ENCODE data around the gene APBA1. TPM values are rescaled to one million over a fixed set of nuclear protein-coding genes. Genes with fewer than 3 reads are reported as not detected.

Gene APBA1
- total RNA-seq, 1 experiment from 2014 or later = 0.05 TPM

- H3K4me1 ChIP-seq (ENCODE audit: control insufficient read depth, insufficient read depth, low read length) = no peaks in the 10 kb centered on the region
- no peak overlapping the region for H3K27ac ChIP-seq (ENCODE audit: low read length)
- BruUV-seq (replicated peaks) = no TSS peak
- no peaks in the 10 kb centered on the region for H3K9me3 ChIP-seq (ENCODE audit: control insufficient read depth, insufficient read depth, low read depth, low read length)
- in situ Hi-C loops (cut with HindIII; ENCODE audit: low pct_unique_long_range_greater_than_20kb, low sequenced_read_pairs) (no loop called here), intact Hi-C loops (cut with micrococcal nuclease; ENCODE audit: unreplicated experiment) (no loop called here)
- TF ChIP-seq POLR2AphosphoS5 (IDR thresholded peaks at IDR 0.05; ENCODE audit: low read depth, low read length) (no peak), CTCF (IDR thresholded peaks at IDR 0.05) (no peak), SIN3A (IDR thresholded peaks at IDR 0.05; ENCODE audit: borderline replicate concordance, insufficient read depth, low read depth, low read length) (no peak), TCF7L2 (IDR thresholded peaks at IDR 0.05; ENCODE audit: low read depth, low read length) (no peak), REST (IDR thresholded peaks at IDR 0.05; ENCODE audit: insufficient read depth in 1 of 2, low read depth in 2 of 2, low read length in 1 of 2) (no peak)
- ChIA-PET CTCF (no interaction called here), POLR2A (no interaction called here)
- no peaks in the 10 kb centered on the region for H3K27me3 ChIP-seq (ENCODE audit: control insufficient read depth, insufficient read depth, low read length)
- H3K4me3 ChIP-seq (ENCODE audit: low read depth in 2 of 2, low read length in 2 of 2) = no peak overlapping the region
- H3K36me3 ChIP-seq (ENCODE audit: control insufficient read depth, insufficient read depth, low read length) = no peaks in the 10 kb centered on the region
- DNase-seq (ENCODE audit: low read depth, low spot score) (no peak), ATAC-seq (no peak)
Measured at GRCh38 chr9:69609156-69609555, 63.0 kb downstream of the APBA1 start.

- intact Hi-C loops (cut with micrococcal nuclease; ENCODE audit: unreplicated experiment) = no loop called here
- ATAC-seq = no peak
- TF ChIP-seq REST (IDR thresholded peaks at IDR 0.05; ENCODE audit: insufficient read depth in 1 of 2, low read depth in 2 of 2, low read length in 1 of 2) (no peak), POLR2AphosphoS5 (IDR thresholded peaks at IDR 0.05; ENCODE audit: low read depth, low read length) (no peak), CTCF (IDR thresholded peaks at IDR 0.05) (no peak)
Measured at GRCh38 chr9:69606089-69606488, 66.1 kb downstream of the APBA1 start.

More at GRCh38 chr9:69606089-69606488, 66.1 kb downstream of the APBA1 start:
- DNase-seq (ENCODE audit: low read depth, low spot score) = no peak
- Histone ChIP-seq H3K27ac (ENCODE audit: low read length) (no peak overlapping the region), H3K9me3 (ENCODE audit: control insufficient read depth, insufficient read depth, low read depth, low read length) (no peaks in the 10 kb centered on the region), H3K4me3 (ENCODE audit: low read depth in 2 of 2, low read length in 2 of 2) (no peak overlapping the region), H3K36me3 (ENCODE audit: control insufficient read depth, insufficient read depth, low read length) (no peaks in the 10 kb centered on the region), H3K27me3 (ENCODE audit: control insufficient read depth, insufficient read depth, low read length) (no peaks in the 10 kb centered on the region), H3K4me1 (ENCODE audit: control insufficient read depth, insufficient read depth, low read length) (no peaks in the 10 kb centered on the region)
- CTCF ChIA-PET = no interaction called here
- in situ Hi-C loops (cut with HindIII; ENCODE audit: low pct_unique_long_range_greater_than_20kb, low sequenced_read_pairs) = no loop called here
- POLR2A ChIA-PET = no interaction called here
- no TSS peak for BruUV-seq (replicated peaks)
